Measurements from ENCODE around the gene OGA. TPM values are rescaled to one million over a fixed set of nuclear protein-coding genes. Genes with fewer than 3 reads are reported as not detected.

The OGA gene
- total and polyA plus RNA-seq, 2 of the 8 experiments (the other 6 are each of a cell fraction or from before 2014, with no cell fraction given): 31.2 to 107 TPM

GRCh38 chr10:101818872-101819633 is 809 bp upstream of the OGA start:
- POLR2A ChIA-PET (ENCODE audit: partially characterized antibody): interaction anchor here (0.7 to 6.0 kb wide), 35 partner anchors 11 to 316 kb away, joined by 3 to 100 read pairs (median 6); partner anchors contain the start of genes FBXW4, HPS6, KCNIP2 and NPM3
- WGBS, 2 experiments (ENCODE audit: extremely low coverage in 1 of 2, insufficient coverage in 1 of 2, insufficient read length in 1 of 2, insufficient replicate concordance in 2 of 2, low coverage in 1 of 2, low lambda C conversion rate in 2 of 2, missing lambda C conversion rate in 1 of 2): 25% methylated on average over 14 of the region's 14 CpGs; no CpG with 5 or more reads in 1 of the 2 experiments
- TF ChIP-seq RFX5 (IDR thresholded peaks at IDR 0.05; ENCODE audit: borderline replicate concordance, low read depth, low read length) (no peak), PHF8 (conservative IDR thresholded peaks at IDR 0.05; ENCODE audit: low read depth, low read length) (peak; percentile 39; the same call in 1 of the 2 replicates), RAD21 (IDR thresholded peaks at IDR 0.05 in 1 of 2, conservative IDR thresholded peaks at IDR 0.05 in 1 of 2; ENCODE audit: low read depth in 2 of 2, low read length in 2 of 2) (no peak), CHD2 (IDR thresholded peaks at IDR 0.05; ENCODE audit: low read length) (peak; percentile 7; the same call in 1 of the 2 replicates), POLR2AphosphoS5 (IDR thresholded peaks at IDR 0.05; ENCODE audit: low read depth, low read length) (peak; percentile 41; the same call in 1 of the 2 replicates), TBP (IDR thresholded peaks at IDR 0.05; ENCODE audit: low read depth, low read length) (no peak), KDM5A (IDR thresholded peaks at IDR 0.05; ENCODE audit: low read length) (no peak), TEAD4 (IDR thresholded peaks at IDR 0.05; ENCODE audit: low read depth, low read length) (no peak)

More at GRCh38 chr10:101818872-101819633, 809 bp upstream of the OGA start:
- H3K9ac ChIP-seq (replicated peaks in 1 of 4; ENCODE audit: extremely low read depth in 1 of 4, low read depth in 3 of 4, low read length in 3 of 4): peak overlapping the region; percentile 52 to 91 (median 79)
- H3K27ac ChIP-seq (ENCODE audit: low read depth, low read length): peak overlapping the region; percentile 63
- H2AK5ac ChIP-seq (ENCODE audit: low read depth, low read length): no peak overlapping the region
- H3K79me2 ChIP-seq (ENCODE audit: control insufficient read depth in 1 of 2, insufficient read depth in 2 of 2, low read length in 2 of 2): peaks cover 37 to 44% of the 10 kb centered on the region in 2 experiments
- peaks cover 23 to 25% of the 10 kb centered on the region in 2 experiments for H4K20me1 ChIP-seq (replicated peaks in 1 of 2; ENCODE audit: control insufficient read depth in 1 of 2, insufficient read depth in 2 of 2, low read length in 2 of 2)
- H2BK15ac ChIP-seq (ENCODE audit: low read length): 0 out of 2 replicates have a peak overlapping the region, but pooled peaks have one; percentile 14
- H2BK5ac ChIP-seq (ENCODE audit: low read depth, low read length): peak overlapping the region; percentile 74
- no peak overlapping the region for H3K4ac ChIP-seq (replicated peaks; ENCODE audit: insufficient read length, low read depth, low read length)
- no peak overlapping the region for H2BK20ac ChIP-seq (ENCODE audit: low read length)
- FAIRE-seq: no peak
- DNase-seq (ENCODE audit: low read depth in 1 of 2, low spot score in 2 of 2): no peak
- peak overlapping the region; percentile 21; the same call in 1 of the 2 replicates for H3K18ac ChIP-seq (ENCODE audit: extremely low read depth, low read length)
- peaks cover 14% of the 10 kb centered on the region for H3K23me2 ChIP-seq (ENCODE audit: low read depth, low read length)
- peak overlapping the region; percentile 83; the same call in 1 of the 2 replicates for H4K8ac ChIP-seq (ENCODE audit: extremely low read depth, insufficient read depth, low read length)
- CTCF ChIA-PET (ENCODE audit: partially characterized antibody): interaction anchor here (0.6 to 7.0 kb wide), 11 partner anchors 13 to 1460 kb away, joined by 3 to 46 read pairs (median 5); partner anchors contain the start of gene KCNIP2
- H3K56ac ChIP-seq (replicated peaks; ENCODE audit: insufficient read length, low read depth, low read length): peak overlapping the region; percentile 0
- H2BK12ac ChIP-seq (ENCODE audit: low read depth, low read length): peak overlapping the region; percentile 91
- no peaks in the 10 kb centered on the region for H3K27me3 ChIP-seq (replicated peaks in 1 of 4; ENCODE audit: control insufficient read depth in 3 of 4, extremely low read depth in 1 of 4, insufficient read depth in 3 of 4, low read length in 3 of 4)
- H3K4me3 ChIP-seq (ENCODE audit: extremely low read depth in 1 of 4, insufficient read depth in 2 of 4, low read depth in 3 of 4, low read length in 4 of 4): peak overlapping the region; percentile 77 to 98 (median 90)
- peak overlapping the region; percentile 74 for H4K5ac ChIP-seq (ENCODE audit: insufficient read length, low read depth, low read length)
- H3K23ac ChIP-seq (ENCODE audit: insufficient read length): no peak overlapping the region
- peaks cover 7% of the 10 kb centered on the region for H3K79me1 ChIP-seq (ENCODE audit: low read depth, low read length)
- peak overlapping the region; percentile 88 to 93 for H3K4me2 ChIP-seq (ENCODE audit: insufficient read depth in 1 of 2, low read depth in 2 of 2, low read length in 2 of 2)
- H4K91ac ChIP-seq (replicated peaks; ENCODE audit: insufficient read length, low read length): peak overlapping the region; percentile 30
- H3K4me1 ChIP-seq (replicated peaks in 1 of 4; ENCODE audit: control insufficient read depth in 3 of 4, insufficient read depth in 4 of 4, low read length in 3 of 4): peaks cover 0 to 5% (median 0%) of the 10 kb centered on the region in 4 experiments; a peak in 3 of 7 replicates
- peak overlapping the region; percentile 45 for H2AFZ ChIP-seq (ENCODE audit: low read length)
- no peaks in the 10 kb centered on the region for H3K9me3 ChIP-seq (ENCODE audit: insufficient read depth in 2 of 2, low read depth in 1 of 2, low read length in 1 of 2)
- no peak overlapping the region for H2BK120ac ChIP-seq (replicated peaks; ENCODE audit: low read depth, low read length)
- no peak overlapping the region for H3K14ac ChIP-seq (ENCODE audit: insufficient read length)
- no peaks in the 10 kb centered on the region for H3K36me3 ChIP-seq (ENCODE audit: control insufficient read depth in 2 of 4, insufficient read depth in 4 of 4, low read length in 3 of 4)

All from H1 (cell line).